ENCODE measurements around the gene CST4.

CST4 gene

GRCh38 chr20:23673209-23673608 is 15.6 kb downstream of the CST4 start:
- Histone ChIP-seq H3K4me1 (no peaks in the 10 kb centered on the region), H3K27ac (no peak overlapping the region), H3K9me3 (ENCODE audit: control insufficient read depth, low read length) (no peaks in the 10 kb centered on the region), H3K9ac (no peak overlapping the region), H2AFZ (no peak overlapping the region), H3K36me3 (ENCODE audit: control insufficient read depth, insufficient read depth, low read length) (no peaks in the 10 kb centered on the region), H3K4me2 (ENCODE audit: low read length) (no peak overlapping the region), H3K79me2 (no peaks in the 10 kb centered on the region), H3K27me3 (ENCODE audit: control insufficient read depth, insufficient read depth, low read length) (no peaks in the 10 kb centered on the region), H3K4me3 (ENCODE audit: low read depth, low read length) (no peak overlapping the region)
- TF ChIP-seq, protein P1, sequence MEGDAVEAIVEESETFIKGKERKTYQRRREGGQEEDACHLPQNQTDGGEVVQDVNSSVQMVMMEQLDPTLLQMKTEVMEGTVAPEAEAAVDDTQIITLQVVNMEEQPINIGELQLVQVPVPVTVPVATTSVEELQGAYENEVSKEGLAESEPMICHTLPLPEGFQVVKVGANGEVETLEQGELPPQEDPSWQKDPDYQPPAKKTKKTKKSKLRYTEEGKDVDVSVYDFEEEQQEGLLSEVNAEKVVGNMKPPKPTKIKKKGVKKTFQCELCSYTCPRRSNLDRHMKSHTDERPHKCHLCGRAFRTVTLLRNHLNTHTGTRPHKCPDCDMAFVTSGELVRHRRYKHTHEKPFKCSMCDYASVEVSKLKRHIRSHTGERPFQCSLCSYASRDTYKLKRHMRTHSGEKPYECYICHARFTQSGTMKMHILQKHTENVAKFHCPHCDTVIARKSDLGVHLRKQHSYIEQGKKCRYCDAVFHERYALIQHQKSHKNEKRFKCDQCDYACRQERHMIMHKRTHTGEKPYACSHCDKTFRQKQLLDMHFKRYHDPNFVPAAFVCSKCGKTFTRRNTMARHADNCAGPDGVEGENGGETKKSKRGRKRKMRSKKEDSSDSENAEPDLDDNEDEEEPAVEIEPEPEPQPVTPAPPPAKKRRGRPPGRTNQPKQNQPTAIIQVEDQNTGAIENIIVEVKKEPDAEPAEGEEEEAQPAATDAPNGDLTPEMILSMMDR (IDR thresholded peaks at IDR 0.05): no peak

GRCh38 chr20:23672158-23672557 is 16.7 kb downstream of the CST4 start:
- H3K36me3 ChIP-seq (ENCODE audit: control insufficient read depth, insufficient read depth, low read length): no peaks in the 10 kb centered on the region
- no peaks in the 10 kb centered on the region for H3K4me1 ChIP-seq
- TF ChIP-seq, protein P1 (IDR thresholded peaks at IDR 0.05): no peak
- H3K4me3 ChIP-seq (ENCODE audit: low read depth, low read length): no peak overlapping the region
- no peak overlapping the region for H2AFZ ChIP-seq
- H3K9ac ChIP-seq: no peak overlapping the region
- H3K27me3 ChIP-seq (ENCODE audit: control insufficient read depth, insufficient read depth, low read length): no peaks in the 10 kb centered on the region
- H3K4me2 ChIP-seq (ENCODE audit: low read length): no peak overlapping the region
- H3K9me3 ChIP-seq (ENCODE audit: control insufficient read depth, low read length): no peaks in the 10 kb centered on the region
- H3K79me2 ChIP-seq: no peaks in the 10 kb centered on the region
- H3K27ac ChIP-seq: no peak overlapping the region

- H3K9ac ChIP-seq: no peak overlapping the region
- no peak overlapping the region for H3K4me2 ChIP-seq (ENCODE audit: low read length)
- no peaks in the 10 kb centered on the region for H3K27me3 ChIP-seq (ENCODE audit: control insufficient read depth, insufficient read depth, low read length)
- no peaks in the 10 kb centered on the region for H3K36me3 ChIP-seq (ENCODE audit: control insufficient read depth, insufficient read depth, low read length)
- no peaks in the 10 kb centered on the region for H3K4me1 ChIP-seq
- no peak overlapping the region for H3K4me3 ChIP-seq (ENCODE audit: low read depth, low read length)
- H3K79me2 ChIP-seq: no peaks in the 10 kb centered on the region
- H2AFZ ChIP-seq: no peak overlapping the region
- TF ChIP-seq, protein P1 (IDR thresholded peaks at IDR 0.05): no peak
- H3K27ac ChIP-seq: no peak overlapping the region
- H3K9me3 ChIP-seq (ENCODE audit: control insufficient read depth, low read length): no peaks in the 10 kb centered on the region
These were observed 17.4 kb downstream of the CST4 start for GRCh38 chr20:23671479-23671878.

DNA sequence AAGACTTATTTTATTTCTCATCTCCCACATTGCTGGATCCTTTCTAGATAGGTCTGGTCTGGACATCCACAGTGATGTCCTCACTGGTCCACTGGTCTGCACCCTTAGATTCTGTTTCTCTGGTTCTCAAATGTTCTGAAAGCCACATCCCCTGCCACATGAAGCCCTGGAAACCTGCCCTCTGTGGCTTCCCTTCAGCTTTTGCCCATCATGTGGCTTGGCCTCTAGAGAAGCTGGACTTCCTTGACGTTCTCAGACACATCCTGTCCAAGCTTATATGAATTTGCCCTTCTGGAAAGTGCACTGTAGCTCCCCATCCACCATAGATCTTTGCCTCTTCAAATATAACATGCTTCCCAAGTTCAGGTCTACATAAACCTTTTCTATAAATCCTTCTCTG is 18.5 kb downstream of the CST4 start:
- no peak overlapping the region for H3K9ac ChIP-seq
- no peak overlapping the region for H2AFZ ChIP-seq
- H3K27ac ChIP-seq: no peak overlapping the region
- no peaks in the 10 kb centered on the region for H3K9me3 ChIP-seq (ENCODE audit: control insufficient read depth, low read length)
- H3K4me1 ChIP-seq: no peaks in the 10 kb centered on the region
- no peak overlapping the region for H3K4me3 ChIP-seq (ENCODE audit: low read depth, low read length)
- no peak overlapping the region for H3K4me2 ChIP-seq (ENCODE audit: low read length)
- TF ChIP-seq, protein P1 (IDR thresholded peaks at IDR 0.05): no peak
- H3K27me3 ChIP-seq (ENCODE audit: control insufficient read depth, insufficient read depth, low read length): no peaks in the 10 kb centered on the region
- no peaks in the 10 kb centered on the region for H3K79me2 ChIP-seq
- H3K36me3 ChIP-seq (ENCODE audit: control insufficient read depth, insufficient read depth, low read length): no peaks in the 10 kb centered on the region

DNA sequence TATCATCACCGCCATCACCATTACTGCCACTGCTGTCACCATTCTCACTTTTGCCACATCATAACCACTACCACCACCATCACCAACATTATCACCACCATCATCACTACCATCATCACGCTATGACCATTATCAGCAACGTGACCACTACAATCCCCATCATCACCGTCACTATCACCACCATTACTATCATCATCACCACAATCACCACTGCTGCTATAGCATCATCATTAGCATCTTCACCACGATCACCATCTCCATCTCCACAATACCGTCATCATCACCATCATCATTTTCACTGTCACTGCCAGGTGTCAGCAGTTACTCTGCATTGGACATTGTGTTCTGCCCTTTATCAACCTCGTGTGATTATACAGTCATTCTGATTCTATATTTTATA is 19.0 kb downstream of the CST4 start:
- H3K4me2 ChIP-seq (ENCODE audit: low read length): no peak overlapping the region
- no peak overlapping the region for H2AFZ ChIP-seq
- H3K9ac ChIP-seq: no peak overlapping the region
- H3K27me3 ChIP-seq (ENCODE audit: control insufficient read depth, insufficient read depth, low read length): no peaks in the 10 kb centered on the region
- no peaks in the 10 kb centered on the region for H3K9me3 ChIP-seq (ENCODE audit: control insufficient read depth, low read length)
- no peak overlapping the region for H3K27ac ChIP-seq
- H3K4me1 ChIP-seq: no peaks in the 10 kb centered on the region
- no peaks in the 10 kb centered on the region for H3K36me3 ChIP-seq (ENCODE audit: control insufficient read depth, insufficient read depth, low read length)
- no peaks in the 10 kb centered on the region for H3K79me2 ChIP-seq
- no peak overlapping the region for H3K4me3 ChIP-seq (ENCODE audit: low read depth, low read length)
- TF ChIP-seq, protein P1 (IDR thresholded peaks at IDR 0.05): no peak
